ENCODE results near the gene CCS. TPM values are rescaled to one million over a fixed set of nuclear protein-coding genes. Genes with fewer than 3 reads are reported as not detected.
A peak's percentile ranks its signal among the peaks of the same experiment; 100 is the strongest.

CCS gene
- total and polyA plus RNA-seq, 9 of the 15 experiments (the other 6 are each of a cell fraction or from before 2014, with no cell fraction given) = 1.1 to 46.6 (median 26.8) TPM

- no peak for TF ChIP-seq SREBF2 (CRISPR knock-in tag; IDR thresholded peaks at IDR 0.05)
- TF ChIP-seq MLLT1 (IDR thresholded peaks at IDR 0.05) = peak in 1 of 2 experiments; percentile 89; a peak in 2 of 4 replicates
- TF ChIP-seq RCOR1 (IDR thresholded peaks at IDR 0.05; ENCODE audit: borderline replicate concordance in 1 of 2, low read depth in 2 of 2, low read length in 2 of 2) = peak in 1 of 2 experiments; percentile 40; a peak in 1 of 4 replicates
- TF ChIP-seq E4F1 (CRISPR knock-in tag; IDR thresholded peaks at IDR 0.05; ENCODE audit: borderline replicate concordance) = 0 out of 2 replicates have a peak, but pooled peaks have one; percentile 33
- TF ChIP-seq SMAD3 (CRISPR knock-in tag; conservative IDR thresholded peaks at IDR 0.05) = peak; percentile 69
- peak in 1 of 2 experiments; percentile 74; a peak in 2 of 4 replicates for TF ChIP-seq ZNF639 (CRISPR knock-in tag; conservative IDR thresholded peaks at IDR 0.05 in 1 of 2, IDR thresholded peaks at IDR 0.05 in 1 of 2)
- TF ChIP-seq KDM1A (IDR thresholded peaks at IDR 0.05) = no peak; a peak in 1 of 4 replicates
- TF ChIP-seq FOXK2 (conservative IDR thresholded peaks at IDR 0.05 in 1 of 2, IDR thresholded peaks at IDR 0.05 in 1 of 2; ENCODE audit: low read depth in 2 of 2) = peak; percentile 20 to 58; a peak in 1 of 4 replicates
- peak; percentile 96 for TF ChIP-seq POLR2H (tag; IDR thresholded peaks at IDR 0.05; ENCODE audit: low read depth)
- 0 out of 2 replicates have a peak, but pooled peaks have one; percentile 53 for TF ChIP-seq ZNF830 (CRISPR knock-in tag; IDR thresholded peaks at IDR 0.05)
- no peak for TF ChIP-seq ZNF239 (CRISPR knock-in tag; IDR thresholded peaks at IDR 0.05)
- no peak for TF ChIP-seq ZNF280A (IDR thresholded peaks at IDR 0.05; ENCODE audit: low read depth, partially characterized antibody)
- no peak for TF ChIP-seq HMGN3 (IDR thresholded peaks at IDR 0.05; ENCODE audit: borderline replicate concordance, extremely low read depth, insufficient read length, low read depth, low read length)
- TF ChIP-seq TAF1 (IDR thresholded peaks at IDR 0.05; ENCODE audit: control insufficient read depth, extremely low read depth, insufficient read depth, low read length, severe bottlenecking) = peak; percentile 98
- TF ChIP-seq MEIS2 (IDR thresholded peaks at IDR 0.05; ENCODE audit: partially characterized antibody) = peak; percentile 75
- peak; percentile 78 for TF ChIP-seq HDAC8 (tag; IDR thresholded peaks at IDR 0.05)
- 0 out of 2 replicates have a peak, but pooled peaks have one; percentile 18 for TF ChIP-seq TEAD4 (IDR thresholded peaks at IDR 0.05; ENCODE audit: low read length)
- peak; percentile 65; the same call in 1 of the 2 replicates for TF ChIP-seq TEAD4 (CRISPR knock-in tag; IDR thresholded peaks at IDR 0.05; ENCODE audit: borderline replicate concordance)
- peak; percentile 83; the same call in 1 of the 2 replicates for TF ChIP-seq SRSF1 (IDR thresholded peaks at IDR 0.05; ENCODE audit: low read depth, low read length)
These were observed 23.6 kb downstream of the CCS start, which contains the start of gene RBM14 (continued) for GRCh38 chr11:66616379-66617154.
